Smooth muscle cell (in vitro differentiated cells): ENCODE results near the gene AGAP5. TPM values are rescaled to one million over a fixed set of nuclear protein-coding genes. Genes with fewer than 3 reads are reported as not detected.
A peak's percentile ranks its signal among the peaks of the same experiment; 100 is the strongest.
"Not testable (repeated sequence)": the region's sequence is repeated elsewhere in the genome, so short reads cannot be mapped to it uniquely, and the experiment has no call there.

Experiments used
- DNase-seq: peaks from one replicate; lab custom pipeline; 2025; ENCODE audit not compliant: unreplicated experiment; lab: John Stamatoyannopoulos, UW
- H2AFZ ChIP-seq: fragments of 200-600 bp; sonication (generic); 2 replicates; pipeline ENCODE4 v1.6.0; 2016; ENCODE audit warnings: antibody characterized with exemption, low read depth, mild to moderate bottlenecking
- H3F3A ChIP-seq: fragments of 200-600 bp; sonication (generic); 2 replicates; pipeline ENCODE4 v1.6.0; 2017; ENCODE audit warnings: antibody characterized with exemption, low read depth
- H3K27ac ChIP-seq: fragments of 200-600 bp; sonication (generic); 2 replicates; pipeline ENCODE4 v1.5.1; 2016; ENCODE audit warnings: low read depth, mild to moderate bottlenecking
- H3K27me3 ChIP-seq: fragments of 200-600 bp; sonication (generic); 2 replicates; pipeline ENCODE4 v1.6.1; 2016; ENCODE audit warnings: low read depth, mild to moderate bottlenecking
- H3K36me3 ChIP-seq: fragments of 200-600 bp; sonication (generic); 2 replicates; pipeline ENCODE4 v1.5.1; 2016; ENCODE audit warnings: low read depth
- H3K4me1 ChIP-seq: fragments of 200-600 bp; sonication (generic); 2 replicates; pipeline ENCODE4 v1.5.1; 2016; ENCODE audit warnings: low read depth
- H3K4me2 ChIP-seq: fragments of 200-600 bp; sonication (generic); 2 replicates; pipeline ENCODE4 v1.6.0; 2016; ENCODE audit warnings: mild to moderate bottlenecking
- H3K4me3 ChIP-seq: fragments of 200-600 bp; sonication (generic); 2 replicates; pipeline ENCODE4 v1.5.1; 2016; ENCODE audit warnings: mild to moderate bottlenecking
- H3K79me2 ChIP-seq: fragments of 200-600 bp; sonication (generic); 2 replicates; pipeline ENCODE4 v1.6.0; 2016; ENCODE audit warnings: low read depth, mild to moderate bottlenecking
- H3K9ac ChIP-seq: fragments of 200-600 bp; sonication (generic); 2 replicates; pipeline ENCODE4 v1.6.0; 2016; ENCODE audit warnings: low read depth
- H3K9me3 ChIP-seq: fragments of 200-600 bp; sonication (generic); replicated peaks from 2 replicates; pipeline ENCODE4 v1.5.1; 2016; ENCODE audit warnings: low read depth
- H4K20me1 ChIP-seq: fragments of 200-600 bp; sonication (generic); 2 replicates; pipeline ENCODE4 v1.6.0; 2016; ENCODE audit warnings: low read depth
- WGBS: methylation state at CpG from one replicate; pipeline ENCODE4 v1.1.7; 2016; ENCODE audit warnings: low lambda C conversion rate; 5-methylcytosine and 5-hydroxymethylcytosine counted together
- polyA plus RNA-seq: library from polyadenylated mRNA; unstranded; fragments of >200 nt; fragmentation: Nextera tagmentation; extraction: Ambion mirVana; gene quantifications from 2 replicates; pipeline ENCODE4 v1.2.1, GENCODE V29; 2016
- total RNA-seq: library from RNA; depleted of rRNA; stranded (reverse); fragments of >200 nt; gene quantifications from 2 replicates; pipeline ENCODE4 v1.2.3, GENCODE V29; 2014
- TF ChIP-seq, protein P1 (sequence below): fragments of 200-600 bp; sonication (generic); IDR thresholded peaks from 2 replicates; pipeline ENCODE4 v1.5.1; 2017; ENCODE audit warnings: borderline replicate concordance, mild to moderate bottlenecking, antibody characterized with exemption; ENCODE audit not compliant: insufficient read depth, poor library complexity, severe bottlenecking

Gene AGAP5
- total and polyA plus RNA-seq, 2 experiments from 2014 or later = 1.4 to 4.1 TPM

DNA sequence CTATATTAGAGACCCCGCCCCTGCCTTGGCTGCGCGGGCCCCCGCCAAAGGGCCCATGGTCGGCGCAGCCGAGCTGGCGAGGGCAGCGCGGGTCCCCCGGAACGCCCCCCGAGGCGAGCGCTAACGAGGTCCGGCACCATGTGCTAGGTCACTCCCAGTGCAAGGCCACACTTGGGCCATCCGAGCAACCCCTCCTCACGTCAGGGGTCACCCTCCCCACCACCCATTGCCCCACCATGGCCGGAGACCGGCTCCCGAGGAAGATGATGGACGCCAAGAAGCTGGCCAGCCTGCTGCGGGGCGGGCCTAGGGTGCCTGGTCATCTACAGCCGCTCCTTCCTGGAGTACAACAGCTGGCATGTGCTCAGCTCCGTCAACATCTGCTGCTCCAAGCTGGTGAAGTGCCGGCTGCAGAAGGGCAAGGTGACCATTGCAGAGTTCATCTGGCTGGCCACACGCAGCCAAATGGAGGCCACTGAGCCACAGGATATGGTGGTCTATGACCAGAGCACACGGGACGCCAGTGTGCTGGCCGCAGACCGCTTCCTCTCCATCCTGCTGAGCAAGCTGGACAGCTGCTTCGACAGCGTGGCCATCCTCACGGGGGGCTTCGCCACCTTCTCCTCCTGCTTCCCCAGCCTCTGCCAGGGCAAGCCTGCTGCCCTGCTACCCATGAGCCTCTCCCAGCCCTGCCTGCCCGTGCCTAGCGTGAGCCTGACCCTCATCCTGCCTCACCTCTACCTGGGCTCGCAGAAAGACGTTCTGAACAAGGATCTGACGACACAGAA is 33.9 kb upstream of the AGAP5 start:
- no peaks in the 10 kb centered on the region for H4K20me1 ChIP-seq
- WGBS = 97% methylated on average over 42 of the region's 42 CpGs
- H3K36me3 ChIP-seq = no peaks in the 10 kb centered on the region
- H3K9me3 ChIP-seq = no peaks in the 10 kb centered on the region
- no peaks in the 10 kb centered on the region for H3F3A ChIP-seq
- peak overlapping the region; percentile 100 for H3K4me2 ChIP-seq
- peak overlapping the region; percentile 92 for H3K4me3 ChIP-seq
- H3K79me2 ChIP-seq = peaks cover 48% of the 10 kb centered on the region
- H3K27me3 ChIP-seq = no peaks in the 10 kb centered on the region
- TF ChIP-seq, protein P1, sequence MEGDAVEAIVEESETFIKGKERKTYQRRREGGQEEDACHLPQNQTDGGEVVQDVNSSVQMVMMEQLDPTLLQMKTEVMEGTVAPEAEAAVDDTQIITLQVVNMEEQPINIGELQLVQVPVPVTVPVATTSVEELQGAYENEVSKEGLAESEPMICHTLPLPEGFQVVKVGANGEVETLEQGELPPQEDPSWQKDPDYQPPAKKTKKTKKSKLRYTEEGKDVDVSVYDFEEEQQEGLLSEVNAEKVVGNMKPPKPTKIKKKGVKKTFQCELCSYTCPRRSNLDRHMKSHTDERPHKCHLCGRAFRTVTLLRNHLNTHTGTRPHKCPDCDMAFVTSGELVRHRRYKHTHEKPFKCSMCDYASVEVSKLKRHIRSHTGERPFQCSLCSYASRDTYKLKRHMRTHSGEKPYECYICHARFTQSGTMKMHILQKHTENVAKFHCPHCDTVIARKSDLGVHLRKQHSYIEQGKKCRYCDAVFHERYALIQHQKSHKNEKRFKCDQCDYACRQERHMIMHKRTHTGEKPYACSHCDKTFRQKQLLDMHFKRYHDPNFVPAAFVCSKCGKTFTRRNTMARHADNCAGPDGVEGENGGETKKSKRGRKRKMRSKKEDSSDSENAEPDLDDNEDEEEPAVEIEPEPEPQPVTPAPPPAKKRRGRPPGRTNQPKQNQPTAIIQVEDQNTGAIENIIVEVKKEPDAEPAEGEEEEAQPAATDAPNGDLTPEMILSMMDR = no peak
- no peak overlapping the region for H3K27ac ChIP-seq
- H2AFZ ChIP-seq = no peak overlapping the region
- DNase-seq = no peak
- H3K4me1 ChIP-seq = peaks cover 14% of the 10 kb centered on the region
- H3K9ac ChIP-seq = no peak overlapping the region

GRCh38 chr10:73730153-73730906 is 32.4 kb upstream of the AGAP5 start:
- no peaks in the 10 kb centered on the region for H3F3A ChIP-seq
- peak overlapping the region; percentile 92 for H3K4me3 ChIP-seq
- peak overlapping the region; percentile 85 for H3K27ac ChIP-seq
- H3K9ac ChIP-seq = peak overlapping the region; percentile 88
- TF ChIP-seq, protein P1 = no peak
- peaks cover 4% of the 10 kb centered on the region for H3K36me3 ChIP-seq
- H3K9me3 ChIP-seq = no peaks in the 10 kb centered on the region
- WGBS = 1% methylated on average over 58 of the region's 58 CpGs
- peaks cover 14% of the 10 kb centered on the region for H3K4me1 ChIP-seq
- peak overlapping the region; percentile 93 for H2AFZ ChIP-seq
- peak; percentile 71 for DNase-seq
- H3K79me2 ChIP-seq = peaks cover 47% of the 10 kb centered on the region
- peak overlapping the region; percentile 100 for H3K4me2 ChIP-seq
- no peaks in the 10 kb centered on the region for H4K20me1 ChIP-seq
- H3K27me3 ChIP-seq = no peaks in the 10 kb centered on the region

GRCh38 chr10:73729781-73730152 is 31.9 kb upstream of the AGAP5 start:
- not testable (repeated sequence) for DNase-seq, H4K20me1 ChIP-seq, H3K9me3 ChIP-seq, H3K36me3 ChIP-seq, H3F3A ChIP-seq, H3K27me3 ChIP-seq
- peak overlapping the region; percentile 88 for H3K9ac ChIP-seq
- peak overlapping the region; percentile 93 for H2AFZ ChIP-seq
- H3K4me2 ChIP-seq = peak overlapping the region; percentile 100
- H3K4me3 ChIP-seq = peak overlapping the region; percentile 92
- H3K79me2 ChIP-seq = peaks cover 41% of the 10 kb centered on the region
- peaks cover 14% of the 10 kb centered on the region for H3K4me1 ChIP-seq
- peak overlapping the region; percentile 85 for H3K27ac ChIP-seq
- under 1% methylated on average over 9 of the region's 9 CpGs for WGBS

- TF ChIP-seq, protein P1 = no peak
- WGBS = 73% methylated on average over 4 of the region's 4 CpGs
These were observed 25.6 kb upstream of the AGAP5 start for GRCh38 chr10:73723516-73723915.

DNA sequence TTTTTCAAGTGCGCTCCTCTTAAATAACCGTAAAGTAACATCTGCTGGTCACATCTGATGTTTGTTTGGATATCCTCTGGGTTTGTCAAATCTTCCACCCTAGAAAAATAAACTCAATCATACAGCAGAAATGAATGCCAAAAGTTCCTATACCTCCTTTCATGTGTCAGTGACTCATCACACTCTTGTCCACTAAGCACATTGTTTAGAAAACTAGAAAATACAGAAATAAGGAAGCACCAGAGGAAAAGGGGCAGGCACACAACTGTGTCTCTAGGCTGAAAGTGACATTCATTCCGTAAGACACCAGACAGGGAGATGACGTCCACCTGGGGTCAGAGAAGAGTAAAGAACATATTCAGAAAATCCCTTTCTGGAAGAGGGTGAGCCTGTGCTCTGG is 22.7 kb upstream of the AGAP5 start:
- not testable (repeated sequence) for H3K79me2 ChIP-seq, H3K9me3 ChIP-seq, H4K20me1 ChIP-seq, H3K27me3 ChIP-seq, H2AFZ ChIP-seq, DNase-seq, H3K9ac ChIP-seq, H3K27ac ChIP-seq, H3F3A ChIP-seq, H3K4me1 ChIP-seq, H3K4me3 ChIP-seq, H3K4me2 ChIP-seq
- WGBS = 90% methylated on average over 4 of the region's 4 CpGs
- H3K36me3 ChIP-seq = peaks cover 39% of the 10 kb centered on the region

More at GRCh38 chr10:73723516-73723915, 25.6 kb upstream of the AGAP5 start:
- Histone ChIP-seq H3K4me2 (no peak overlapping the region), H4K20me1 (no peaks in the 10 kb centered on the region), H3K36me3 (peaks cover 22% of the 10 kb centered on the region), H3K4me1 (no peaks in the 10 kb centered on the region), H3F3A (no peaks in the 10 kb centered on the region), H3K27ac (no peak overlapping the region), H2AFZ (no peak overlapping the region), H3K9ac (no peak overlapping the region), H3K27me3 (no peaks in the 10 kb centered on the region), H3K79me2 (peaks cover 4% of the 10 kb centered on the region), H3K9me3 (no peaks in the 10 kb centered on the region), H3K4me3 (no peak overlapping the region)
- no peak for DNase-seq
